Measurements from ENCODE around the gene TBC1D23.

- TF ChIP-seq EP300 (IDR thresholded peaks at IDR 0.05; ENCODE audit: borderline replicate concordance in 1 of 2, low read depth in 1 of 2, low read length in 1 of 2) (no peak), CHD2 (IDR thresholded peaks at IDR 0.05; ENCODE audit: low read length, partially characterized antibody) (no peak), CTCF (IDR thresholded peaks at IDR 0.05) (no peak), TAF1 (IDR thresholded peaks at IDR 0.05; ENCODE audit: borderline replicate concordance, low read depth, low read length) (no peak), RXRA (IDR thresholded peaks at IDR 0.05; ENCODE audit: borderline replicate concordance, low read depth) (no peak), YY1 (IDR thresholded peaks at IDR 0.05; ENCODE audit: low read depth) (no peak)
Measured at GRCh38 chr3:100335434-100335833, 74.6 kb downstream of the TBC1D23 start.
